Measurements from ENCODE around the gene INPP5B.

GRCh38 chr1:37905727-37906126 lies 41.1 kb downstream of the INPP5B start:
- no peak for TF ChIP-seq REST (IDR thresholded peaks at IDR 0.05; ENCODE audit: insufficient read depth in 1 of 2, low read depth in 2 of 2, low read length in 2 of 2)
- TF ChIP-seq POLR2AphosphoS5 (IDR thresholded peaks at IDR 0.05; ENCODE audit: low read depth, low read length) = no peak
